HepG2 (cell line): ENCODE measurements around the gene ZNF655. TPM values are rescaled to one million over a fixed set of nuclear protein-coding genes. Genes with fewer than 3 reads are reported as not detected.

Experiments used
- CC2D1A ChIP-seq: sonication (generic); formaldehyde crosslinking; IDR thresholded peaks from 2 replicates; pipeline ENCODE4 v1.8.1; 2023; ENCODE audit warnings: mild to moderate bottlenecking, missing genetic modification reagents
- KMT2A ChIP-seq: sonication (generic); formaldehyde crosslinking; IDR thresholded peaks from 2 replicates; pipeline ENCODE4 v1.4.0; 2020; ENCODE audit warnings: missing genetic modification reagents
- MBNL3 ChIP-seq: fragments of 250-450 bp; sonication (Bioruptor Pico); conservative IDR thresholded peaks from 2 replicates; pipeline ENCODE4 v1.8.0; 2022; ENCODE audit warnings: mild to moderate bottlenecking, inconsistent platforms
- SSRP1 ChIP-seq: IDR thresholded peaks from 2 replicates; pipeline ENCODE4 v1.6.1; 2016; ENCODE audit warnings: control low read depth
- SUZ12 ChIP-seq: fragments of 150-350 bp; IDR thresholded peaks from 2 replicates; pipeline ENCODE4 v1.6.1; 2014; ENCODE audit warnings: low read depth, low read length
- TCF7 ChIP-seq: sonication (generic); IDR thresholded peaks from 2 replicates; pipeline ENCODE4 v1.6.1; 2016; ENCODE audit warnings: antibody characterized with exemption, low read depth
- ZBTB20 ChIP-seq: sonication (generic); formaldehyde crosslinking; IDR thresholded peaks from 2 replicates; pipeline ENCODE4 v1.8.1; 2023; ENCODE audit warnings: missing genetic modification reagents, low read depth, mild to moderate bottlenecking, borderline replicate concordance
- ZFP1 ChIP-seq: IDR thresholded peaks from 2 replicates; pipeline ENCODE4 v1.6.1; 2016
- ZNF232 ChIP-seq: sonication (generic); formaldehyde crosslinking; IDR thresholded peaks from 2 replicates; pipeline ENCODE4 v1.4.0; 2020; ENCODE audit warnings: missing genetic modification reagents, borderline replicate concordance
- ZNF619 ChIP-seq: sonication (generic); formaldehyde crosslinking; IDR thresholded peaks from 2 replicates; pipeline ENCODE4 v1.4.0; 2020; ENCODE audit warnings: mild to moderate bottlenecking, missing genetic modification reagents
- polyA plus RNA-seq, 8 experiments: library from polyadenylated mRNA; depleted of rRNA in 3 of 8; stranded (reverse) in 7 of 8; unstranded in 1 of 8; fragments of >200 nt; fragmentation: Illumina TruSeq in 4 of 8; extraction: Trizol in 4 of 8; gene quantifications; 2 replicates each; pipeline versions ENCODE4 v1.2.1 to v1.2.3, GENCODE V29; 2011 to 2016; ENCODE audit warnings: low read depth in 4 of 8, missing spikeins in 1 of 8, mixed read lengths in 1 of 8; ENCODE audit not compliant: insufficient read depth in 1 of 8
- total RNA-seq, 5 experiments: library from RNA; depleted of rRNA; stranded (reverse); fragments of >200 nt; fragmentation: Illumina TruSeq; extraction: Trizol; gene quantifications; 2 replicates each; pipeline ENCODE4 v1.2.3, GENCODE V29; 2016; ENCODE audit warnings: low read depth in 1 of 5
- TF ChIP-seq, protein P1 (sequence below): conservative IDR thresholded peaks from 2 replicates; pipeline ENCODE4 v1.6.1; 2018; ENCODE audit warnings: missing genetic modification reagents
- TF ChIP-seq, protein P2 (sequence below): sonication (generic); formaldehyde crosslinking; IDR thresholded peaks from 2 replicates; pipeline ENCODE4 v1.4.0; 2020; ENCODE audit warnings: mild to moderate bottlenecking, missing genetic modification reagents
- TF ChIP-seq, protein P3 (sequence below): IDR thresholded peaks from 2 replicates; pipeline ENCODE4 v1.6.1; 2018; ENCODE audit warnings: missing genetic modification reagents
- TF ChIP-seq, protein P4 (sequence below): sonication (generic); formaldehyde crosslinking; IDR thresholded peaks from 2 replicates; pipeline ENCODE4 v1.5.0; 2020; ENCODE audit warnings: mild to moderate bottlenecking, missing genetic modification reagents
- TF ChIP-seq, protein P5 (sequence below): IDR thresholded peaks from 2 replicates; pipeline ENCODE4 v1.6.1; 2016
- TF ChIP-seq, protein P6 (sequence below): sonication (generic); formaldehyde crosslinking; IDR thresholded peaks from 2 replicates; pipeline ENCODE4 v1.8.1; 2023; ENCODE audit warnings: mild to moderate bottlenecking, missing genetic modification reagents

ZNF655 gene
- total and polyA plus RNA-seq, 2 of the 13 experiments (the other 11 are each of a cell fraction or from before 2014, with no cell fraction given): 53.4 to 75.6 TPM

DNA sequence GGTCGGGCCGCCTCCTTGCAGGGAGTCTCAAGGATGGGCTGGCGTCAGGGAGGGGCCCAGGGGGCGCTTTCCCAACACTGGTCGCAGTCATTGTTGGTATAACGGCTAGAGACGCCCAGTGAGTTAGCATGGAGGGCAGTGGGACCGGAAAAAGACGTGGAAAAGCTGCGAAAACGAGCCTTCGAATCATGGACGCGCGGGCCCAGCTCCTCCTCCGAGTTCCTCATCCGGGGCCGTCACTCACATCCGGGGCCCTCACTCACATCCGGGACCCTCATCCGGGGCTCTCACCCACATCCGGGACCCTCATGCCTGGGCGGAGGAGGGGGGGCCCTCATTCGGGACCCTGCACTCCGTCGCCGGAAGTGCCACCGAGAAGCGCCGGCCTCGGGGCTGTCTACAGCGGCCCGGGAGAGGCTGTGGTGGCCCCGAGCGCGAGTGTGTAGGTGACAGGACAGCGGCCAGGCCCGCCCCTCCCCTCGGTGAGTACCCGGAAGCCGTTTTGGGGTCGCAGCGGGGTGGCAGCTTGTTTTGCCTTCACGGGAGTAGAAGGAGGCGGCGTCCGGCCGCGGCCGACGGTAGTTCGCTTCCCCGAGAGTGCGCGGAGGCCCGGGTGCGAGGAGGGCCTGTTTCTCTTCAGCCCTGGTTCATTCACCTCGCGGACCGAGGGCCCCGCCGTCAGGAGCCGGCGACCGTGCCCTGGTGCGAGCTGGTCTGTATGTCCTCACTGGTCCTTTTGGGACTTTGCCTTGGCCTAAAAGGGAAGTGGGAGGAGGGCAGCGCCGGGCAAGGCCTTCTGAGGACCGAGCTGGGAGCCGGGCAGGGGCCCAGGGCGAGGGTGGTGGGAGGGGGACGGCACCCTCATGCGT lies at the start of gene ZNF655 (continued):
- TF ChIP-seq, protein P1, sequence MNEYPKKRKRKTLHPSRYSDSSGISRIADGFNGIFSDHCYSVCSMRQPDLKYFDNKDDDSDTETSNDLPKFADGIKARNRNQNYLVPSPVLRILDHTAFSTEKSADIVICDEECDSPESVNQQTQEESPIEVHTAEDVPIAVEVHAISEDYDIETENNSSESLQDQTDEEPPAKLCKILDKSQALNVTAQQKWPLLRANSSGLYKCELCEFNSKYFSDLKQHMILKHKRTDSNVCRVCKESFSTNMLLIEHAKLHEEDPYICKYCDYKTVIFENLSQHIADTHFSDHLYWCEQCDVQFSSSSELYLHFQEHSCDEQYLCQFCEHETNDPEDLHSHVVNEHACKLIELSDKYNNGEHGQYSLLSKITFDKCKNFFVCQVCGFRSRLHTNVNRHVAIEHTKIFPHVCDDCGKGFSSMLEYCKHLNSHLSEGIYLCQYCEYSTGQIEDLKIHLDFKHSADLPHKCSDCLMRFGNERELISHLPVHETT (CRISPR knock-in tag): peak; percentile 94
- TF ChIP-seq, protein P2, sequence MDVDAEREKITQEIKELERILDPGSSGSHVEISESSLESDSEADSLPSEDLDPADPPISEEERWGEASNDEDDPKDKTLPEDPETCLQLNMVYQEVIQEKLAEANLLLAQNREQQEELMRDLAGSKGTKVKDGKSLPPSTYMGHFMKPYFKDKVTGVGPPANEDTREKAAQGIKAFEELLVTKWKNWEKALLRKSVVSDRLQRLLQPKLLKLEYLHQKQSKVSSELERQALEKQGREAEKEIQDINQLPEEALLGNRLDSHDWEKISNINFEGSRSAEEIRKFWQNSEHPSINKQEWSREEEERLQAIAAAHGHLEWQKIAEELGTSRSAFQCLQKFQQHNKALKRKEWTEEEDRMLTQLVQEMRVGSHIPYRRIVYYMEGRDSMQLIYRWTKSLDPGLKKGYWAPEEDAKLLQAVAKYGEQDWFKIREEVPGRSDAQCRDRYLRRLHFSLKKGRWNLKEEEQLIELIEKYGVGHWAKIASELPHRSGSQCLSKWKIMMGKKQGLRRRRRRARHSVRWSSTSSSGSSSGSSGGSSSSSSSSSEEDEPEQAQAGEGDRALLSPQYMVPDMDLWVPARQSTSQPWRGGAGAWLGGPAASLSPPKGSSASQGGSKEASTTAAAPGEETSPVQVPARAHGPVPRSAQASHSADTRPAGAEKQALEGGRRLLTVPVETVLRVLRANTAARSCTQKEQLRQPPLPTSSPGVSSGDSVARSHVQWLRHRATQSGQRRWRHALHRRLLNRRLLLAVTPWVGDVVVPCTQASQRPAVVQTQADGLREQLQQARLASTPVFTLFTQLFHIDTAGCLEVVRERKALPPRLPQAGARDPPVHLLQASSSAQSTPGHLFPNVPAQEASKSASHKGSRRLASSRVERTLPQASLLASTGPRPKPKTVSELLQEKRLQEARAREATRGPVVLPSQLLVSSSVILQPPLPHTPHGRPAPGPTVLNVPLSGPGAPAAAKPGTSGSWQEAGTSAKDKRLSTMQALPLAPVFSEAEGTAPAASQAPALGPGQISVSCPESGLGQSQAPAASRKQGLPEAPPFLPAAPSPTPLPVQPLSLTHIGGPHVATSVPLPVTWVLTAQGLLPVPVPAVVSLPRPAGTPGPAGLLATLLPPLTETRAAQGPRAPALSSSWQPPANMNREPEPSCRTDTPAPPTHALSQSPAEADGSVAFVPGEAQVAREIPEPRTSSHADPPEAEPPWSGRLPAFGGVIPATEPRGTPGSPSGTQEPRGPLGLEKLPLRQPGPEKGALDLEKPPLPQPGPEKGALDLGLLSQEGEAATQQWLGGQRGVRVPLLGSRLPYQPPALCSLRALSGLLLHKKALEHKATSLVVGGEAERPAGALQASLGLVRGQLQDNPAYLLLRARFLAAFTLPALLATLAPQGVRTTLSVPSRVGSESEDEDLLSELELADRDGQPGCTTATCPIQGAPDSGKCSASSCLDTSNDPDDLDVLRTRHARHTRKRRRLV (CRISPR knock-in tag): peak; percentile 59
- TF ChIP-seq TCF7 (0 out of 2 replicates have a peak, but pooled peaks have one; percentile 7), CC2D1A (CRISPR knock-in tag) (no peak), ZNF619 (CRISPR knock-in tag) (0 out of 2 replicates have a peak, but pooled peaks have one; percentile 30), MBNL3 (CRISPR knock-in tag) (no peak), ZBTB20 (peak; percentile 59; the same call in 1 of the 2 replicates), ZFP1 (CRISPR knock-in tag) (no peak), ZNF232 (no peak), SUZ12 (no peak), SSRP1 (CRISPR knock-in tag) (peak; percentile 69; the same call in 1 of the 2 replicates), KMT2A (CRISPR knock-in tag) (peak; percentile 44)
- TF ChIP-seq, protein P3, sequence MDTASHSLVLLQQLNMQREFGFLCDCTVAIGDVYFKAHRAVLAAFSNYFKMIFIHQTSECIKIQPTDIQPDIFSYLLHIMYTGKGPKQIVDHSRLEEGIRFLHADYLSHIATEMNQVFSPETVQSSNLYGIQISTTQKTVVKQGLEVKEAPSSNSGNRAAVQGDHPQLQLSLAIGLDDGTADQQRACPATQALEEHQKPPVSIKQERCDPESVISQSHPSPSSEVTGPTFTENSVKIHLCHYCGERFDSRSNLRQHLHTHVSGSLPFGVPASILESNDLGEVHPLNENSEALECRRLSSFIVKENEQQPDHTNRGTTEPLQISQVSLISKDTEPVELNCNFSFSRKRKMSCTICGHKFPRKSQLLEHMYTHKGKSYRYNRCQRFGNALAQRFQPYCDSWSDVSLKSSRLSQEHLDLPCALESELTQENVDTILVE: peak; percentile 96; the same call in 1 of the 2 replicates
- TF ChIP-seq, protein P4, sequence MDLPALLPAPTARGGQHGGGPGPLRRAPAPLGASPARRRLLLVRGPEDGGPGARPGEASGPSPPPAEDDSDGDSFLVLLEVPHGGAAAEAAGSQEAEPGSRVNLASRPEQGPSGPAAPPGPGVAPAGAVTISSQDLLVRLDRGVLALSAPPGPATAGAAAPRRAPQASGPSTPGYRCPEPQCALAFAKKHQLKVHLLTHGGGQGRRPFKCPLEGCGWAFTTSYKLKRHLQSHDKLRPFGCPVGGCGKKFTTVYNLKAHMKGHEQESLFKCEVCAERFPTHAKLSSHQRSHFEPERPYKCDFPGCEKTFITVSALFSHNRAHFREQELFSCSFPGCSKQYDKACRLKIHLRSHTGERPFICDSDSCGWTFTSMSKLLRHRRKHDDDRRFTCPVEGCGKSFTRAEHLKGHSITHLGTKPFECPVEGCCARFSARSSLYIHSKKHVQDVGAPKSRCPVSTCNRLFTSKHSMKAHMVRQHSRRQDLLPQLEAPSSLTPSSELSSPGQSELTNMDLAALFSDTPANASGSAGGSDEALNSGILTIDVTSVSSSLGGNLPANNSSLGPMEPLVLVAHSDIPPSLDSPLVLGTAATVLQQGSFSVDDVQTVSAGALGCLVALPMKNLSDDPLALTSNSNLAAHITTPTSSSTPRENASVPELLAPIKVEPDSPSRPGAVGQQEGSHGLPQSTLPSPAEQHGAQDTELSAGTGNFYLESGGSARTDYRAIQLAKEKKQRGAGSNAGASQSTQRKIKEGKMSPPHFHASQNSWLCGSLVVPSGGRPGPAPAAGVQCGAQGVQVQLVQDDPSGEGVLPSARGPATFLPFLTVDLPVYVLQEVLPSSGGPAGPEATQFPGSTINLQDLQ (CRISPR knock-in tag): no peak
- TF ChIP-seq, protein P5, sequence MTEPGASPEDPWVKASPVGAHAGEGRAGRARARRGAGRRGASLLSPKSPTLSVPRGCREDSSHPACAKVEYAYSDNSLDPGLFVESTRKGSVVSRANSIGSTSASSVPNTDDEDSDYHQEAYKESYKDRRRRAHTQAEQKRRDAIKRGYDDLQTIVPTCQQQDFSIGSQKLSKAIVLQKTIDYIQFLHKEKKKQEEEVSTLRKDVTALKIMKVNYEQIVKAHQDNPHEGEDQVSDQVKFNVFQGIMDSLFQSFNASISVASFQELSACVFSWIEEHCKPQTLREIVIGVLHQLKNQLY (CRISPR knock-in tag): 0 out of 2 replicates have a peak, but pooled peaks have one; percentile 6
- TF ChIP-seq, protein P6, sequence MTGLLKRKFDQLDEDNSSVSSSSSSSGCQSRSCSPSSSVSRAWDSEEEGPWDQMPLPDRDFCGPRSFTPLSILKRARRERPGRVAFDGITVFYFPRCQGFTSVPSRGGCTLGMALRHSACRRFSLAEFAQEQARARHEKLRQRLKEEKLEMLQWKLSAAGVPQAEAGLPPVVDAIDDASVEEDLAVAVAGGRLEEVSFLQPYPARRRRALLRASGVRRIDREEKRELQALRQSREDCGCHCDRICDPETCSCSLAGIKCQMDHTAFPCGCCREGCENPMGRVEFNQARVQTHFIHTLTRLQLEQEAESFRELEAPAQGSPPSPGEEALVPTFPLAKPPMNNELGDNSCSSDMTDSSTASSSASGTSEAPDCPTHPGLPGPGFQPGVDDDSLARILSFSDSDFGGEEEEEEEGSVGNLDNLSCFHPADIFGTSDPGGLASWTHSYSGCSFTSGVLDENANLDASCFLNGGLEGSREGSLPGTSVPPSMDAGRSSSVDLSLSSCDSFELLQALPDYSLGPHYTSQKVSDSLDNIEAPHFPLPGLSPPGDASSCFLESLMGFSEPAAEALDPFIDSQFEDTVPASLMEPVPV: peak; percentile 92
